HepG2 (cell line): ENCODE results near the gene USF2. TPM values are rescaled to one million over a fixed set of nuclear protein-coding genes. Genes with fewer than 3 reads are reported as not detected.

Experiments used
- ETV6 ChIP-seq: sonication (generic); formaldehyde crosslinking; conservative IDR thresholded peaks from 2 replicates; pipeline ENCODE4 v1.4.0; 2020; ENCODE audit warnings: missing genetic modification reagents
- FOXO1 ChIP-seq: sonication (generic); formaldehyde crosslinking; IDR thresholded peaks from 2 replicates; pipeline ENCODE4 v1.4.0; 2020; ENCODE audit warnings: missing genetic modification reagents
- HOXA3 ChIP-seq: sonication (generic); formaldehyde crosslinking; IDR thresholded peaks from 2 replicates; pipeline ENCODE4 v1.5.0; 2020; ENCODE audit warnings: missing genetic modification reagents
- IRF9 ChIP-seq: sonication (generic); formaldehyde crosslinking; IDR thresholded peaks from 2 replicates; pipeline ENCODE4 v1.8.0; 2022; ENCODE audit warnings: missing genetic modification reagents, mild to moderate bottlenecking, borderline replicate concordance
- NFAT5 ChIP-seq: sonication (generic); formaldehyde crosslinking; IDR thresholded peaks from 2 replicates; pipeline ENCODE4 v1.4.0; 2020; ENCODE audit warnings: missing genetic modification reagents
- PCBP2 ChIP-seq: fragments of 200-400 bp; formaldehyde crosslinking; optimal IDR thresholded peaks from 2 replicates; pipeline ENCODE3; 2018; ENCODE audit warnings: low read length, low read depth; ENCODE audit not compliant: poor library complexity, severe bottlenecking
- POLR2A ChIP-seq, 2 experiments: IDR thresholded peaks; 2 replicates each; pipeline ENCODE4 v1.6.1; 2011; ENCODE audit warnings: low read depth in 2 of 2, low read length in 2 of 2, mild to moderate bottlenecking in 1 of 2, moderate library complexity in 1 of 2; ENCODE audit not compliant: insufficient read depth in 1 of 2
- RFX1 ChIP-seq: fragments of 450-650 bp; IDR thresholded peaks from 2 replicates; pipeline ENCODE4 v1.6.1; 2017
- SMC3 ChIP-seq: IDR thresholded peaks from 2 replicates; pipeline ENCODE4 v1.6.1; 2011; ENCODE audit warnings: low read length, improper control_type of control experiment
- ZNF317 ChIP-seq: sonication (generic); formaldehyde crosslinking; IDR thresholded peaks from 2 replicates; pipeline ENCODE4 v1.5.0; 2020; ENCODE audit warnings: mild to moderate bottlenecking, missing genetic modification reagents
- ZNF652 ChIP-seq: IDR thresholded peaks from 2 replicates; pipeline ENCODE4 v1.6.1; 2016; ENCODE audit warnings: low read depth, borderline replicate concordance
- polyA plus RNA-seq, 8 experiments: library from polyadenylated mRNA; depleted of rRNA in 3 of 8; stranded (reverse) in 7 of 8; unstranded in 1 of 8; fragments of >200 nt; fragmentation: Illumina TruSeq in 4 of 8; extraction: Trizol in 4 of 8; gene quantifications; 2 replicates each; pipeline versions ENCODE4 v1.2.1 to v1.2.3, GENCODE V29; 2011 to 2016; ENCODE audit warnings: low read depth in 4 of 8, missing spikeins in 1 of 8, mixed read lengths in 1 of 8; ENCODE audit not compliant: insufficient read depth in 1 of 8
- total RNA-seq, 5 experiments: library from RNA; depleted of rRNA; stranded (reverse); fragments of >200 nt; fragmentation: Illumina TruSeq; extraction: Trizol; gene quantifications; 2 replicates each; pipeline ENCODE4 v1.2.3, GENCODE V29; 2016; ENCODE audit warnings: low read depth in 1 of 5
- TF ChIP-seq, protein P1 (sequence below): sonication (generic); formaldehyde crosslinking; conservative IDR thresholded peaks from 2 replicates; pipeline ENCODE4 v1.4.0; 2020; ENCODE audit warnings: mild to moderate bottlenecking, missing genetic modification reagents, moderate library complexity
- TF ChIP-seq, protein P2 (sequence below): sonication (generic); formaldehyde crosslinking; IDR thresholded peaks from 2 replicates; pipeline ENCODE4 v1.4.0; 2020; ENCODE audit warnings: low read depth, missing genetic modification reagents
- TF ChIP-seq, protein P3 (sequence below): sonication (generic); formaldehyde crosslinking; IDR thresholded peaks from 2 replicates; pipeline ENCODE4 v1.4.0; 2020; ENCODE audit warnings: missing genetic modification reagents, mild to moderate bottlenecking, borderline replicate concordance

Gene USF2
- total and polyA plus RNA-seq, 2 of the 13 experiments (the other 11 are each of a cell fraction or from before 2014, with no cell fraction given): 54.9 to 106 TPM

GRCh38 chr19:35269438-35270117, 816 bp downstream of the USF2 start (continued):
- TF ChIP-seq, protein P1, sequence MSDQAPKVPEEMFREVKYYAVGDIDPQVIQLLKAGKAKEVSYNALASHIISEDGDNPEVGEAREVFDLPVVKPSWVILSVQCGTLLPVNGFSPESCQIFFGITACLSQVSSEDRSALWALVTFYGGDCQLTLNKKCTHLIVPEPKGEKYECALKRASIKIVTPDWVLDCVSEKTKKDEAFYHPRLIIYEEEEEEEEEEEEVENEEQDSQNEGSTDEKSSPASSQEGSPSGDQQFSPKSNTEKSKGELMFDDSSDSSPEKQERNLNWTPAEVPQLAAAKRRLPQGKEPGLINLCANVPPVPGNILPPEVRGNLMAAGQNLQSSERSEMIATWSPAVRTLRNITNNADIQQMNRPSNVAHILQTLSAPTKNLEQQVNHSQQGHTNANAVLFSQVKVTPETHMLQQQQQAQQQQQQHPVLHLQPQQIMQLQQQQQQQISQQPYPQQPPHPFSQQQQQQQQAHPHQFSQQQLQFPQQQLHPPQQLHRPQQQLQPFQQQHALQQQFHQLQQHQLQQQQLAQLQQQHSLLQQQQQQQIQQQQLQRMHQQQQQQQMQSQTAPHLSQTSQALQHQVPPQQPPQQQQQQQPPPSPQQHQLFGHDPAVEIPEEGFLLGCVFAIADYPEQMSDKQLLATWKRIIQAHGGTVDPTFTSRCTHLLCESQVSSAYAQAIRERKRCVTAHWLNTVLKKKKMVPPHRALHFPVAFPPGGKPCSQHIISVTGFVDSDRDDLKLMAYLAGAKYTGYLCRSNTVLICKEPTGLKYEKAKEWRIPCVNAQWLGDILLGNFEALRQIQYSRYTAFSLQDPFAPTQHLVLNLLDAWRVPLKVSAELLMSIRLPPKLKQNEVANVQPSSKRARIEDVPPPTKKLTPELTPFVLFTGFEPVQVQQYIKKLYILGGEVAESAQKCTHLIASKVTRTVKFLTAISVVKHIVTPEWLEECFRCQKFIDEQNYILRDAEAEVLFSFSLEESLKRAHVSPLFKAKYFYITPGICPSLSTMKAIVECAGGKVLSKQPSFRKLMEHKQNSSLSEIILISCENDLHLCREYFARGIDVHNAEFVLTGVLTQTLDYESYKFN: 0 out of 2 replicates have a peak, but pooled peaks have one; percentile 25
- TF ChIP-seq POLR2A (IDR thresholded peaks at IDR 0.05; ENCODE audit: insufficient read depth in 1 of 2, low read depth in 2 of 2, low read length in 2 of 2) (peak in 1 of 2 experiments; percentile 26; a peak in 1 of 4 replicates), FOXO1 (CRISPR knock-in tag) (no peak), RFX1 (no peak), IRF9 (CRISPR knock-in tag) (no peak), ZNF317 (no peak), NFAT5 (no peak), HOXA3 (CRISPR knock-in tag) (peak; percentile 69), PCBP2 (no peak), SMC3 (no peak), ETV6 (CRISPR knock-in tag) (no peak), ZNF652 (no peak)
- TF ChIP-seq, protein P2, sequence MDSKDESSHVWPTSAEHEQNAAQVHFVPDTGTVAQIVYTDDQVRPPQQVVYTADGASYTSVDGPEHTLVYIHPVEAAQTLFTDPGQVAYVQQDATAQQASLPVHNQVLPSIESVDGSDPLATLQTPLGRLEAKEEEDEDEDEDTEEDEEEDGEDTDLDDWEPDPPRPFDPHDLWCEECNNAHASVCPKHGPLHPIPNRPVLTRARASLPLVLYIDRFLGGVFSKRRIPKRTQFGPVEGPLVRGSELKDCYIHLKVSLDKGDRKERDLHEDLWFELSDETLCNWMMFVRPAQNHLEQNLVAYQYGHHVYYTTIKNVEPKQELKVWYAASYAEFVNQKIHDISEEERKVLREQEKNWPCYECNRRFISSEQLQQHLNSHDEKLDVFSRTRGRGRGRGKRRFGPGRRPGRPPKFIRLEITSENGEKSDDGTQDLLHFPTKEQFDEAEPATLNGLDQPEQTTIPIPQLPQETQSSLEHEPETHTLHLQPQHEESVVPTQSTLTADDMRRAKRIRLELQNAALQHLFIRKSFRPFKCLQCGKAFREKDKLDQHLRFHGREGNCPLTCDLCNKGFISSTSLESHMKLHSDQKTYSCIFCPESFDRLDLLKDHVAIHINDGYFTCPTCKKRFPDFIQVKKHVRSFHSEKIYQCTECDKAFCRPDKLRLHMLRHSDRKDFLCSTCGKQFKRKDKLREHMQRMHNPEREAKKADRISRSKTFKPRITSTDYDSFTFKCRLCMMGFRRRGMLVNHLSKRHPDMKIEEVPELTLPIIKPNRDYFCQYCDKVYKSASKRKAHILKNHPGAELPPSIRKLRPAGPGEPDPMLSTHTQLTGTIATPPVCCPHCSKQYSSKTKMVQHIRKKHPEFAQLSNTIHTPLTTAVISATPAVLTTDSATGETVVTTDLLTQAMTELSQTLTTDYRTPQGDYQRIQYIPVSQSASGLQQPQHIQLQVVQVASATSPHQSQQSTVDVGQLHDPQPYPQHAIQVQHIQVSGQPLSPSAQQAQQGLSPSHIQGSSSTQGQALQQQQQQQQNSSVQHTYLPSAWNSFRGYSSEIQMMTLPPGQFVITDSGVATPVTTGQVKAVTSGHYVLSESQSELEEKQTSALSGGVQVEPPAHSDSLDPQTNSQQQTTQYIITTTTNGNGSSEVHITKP: peak; percentile 57
- TF ChIP-seq, protein P3, sequence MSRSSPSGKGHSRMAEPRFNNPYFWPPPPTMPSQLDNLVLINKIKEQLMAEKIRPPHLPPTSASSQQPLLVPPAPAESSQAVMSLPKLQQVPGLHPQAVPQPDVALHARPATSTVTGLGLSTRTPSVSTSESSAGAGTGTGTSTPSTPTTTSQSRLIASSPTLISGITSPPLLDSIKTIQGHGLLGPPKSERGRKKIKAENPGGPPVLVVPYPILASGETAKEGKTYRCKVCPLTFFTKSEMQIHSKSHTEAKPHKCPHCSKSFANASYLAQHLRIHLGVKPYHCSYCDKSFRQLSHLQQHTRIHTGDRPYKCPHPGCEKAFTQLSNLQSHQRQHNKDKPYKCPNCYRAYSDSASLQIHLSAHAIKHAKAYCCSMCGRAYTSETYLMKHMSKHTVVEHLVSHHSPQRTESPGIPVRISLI: no peak; the same call in 1 of the 2 replicates
